AG04449 (cell line): Measurements from ENCODE around the gene DEDD.

Experiments used
- CTCF ChIA-PET: fragments of 350-600 bp; formaldehyde crosslinking; extraction: SDS; loops from one replicate; lab custom pipeline; 2021; ENCODE audit warnings: antibody characterized with exemption; lab: Yijun Ruan, JAX
- POLR2A ChIA-PET: fragments of 400-600, 350-600 bp; formaldehyde crosslinking; extraction: SDS; loops from one replicate; lab custom pipeline; 2020; ENCODE audit warnings: antibody characterized with exemption, inconsistent platforms; lab: Yijun Ruan, JAX
- DNase-seq: peaks from one replicate; pipeline ENCODE4 v3.0.0-alpha.2; 2010; ENCODE audit warnings: low read depth, low spot score
- H3K4me3 ChIP-seq: 2 replicates; pipeline ENCODE4 v1.5.1; 2011; ENCODE audit warnings: low read depth, mild to moderate bottlenecking, control low read depth, low read length
- CTCF ChIP-seq: IDR thresholded peaks from one replicate; pipeline ENCODE4 v1.5.1; 2011; ENCODE audit warnings: mild to moderate bottlenecking, moderate library complexity, low read length, control low read depth, inconsistent platforms; ENCODE audit not compliant: insufficient read depth; ENCODE audit errors: missing control alignments

Gene DEDD

GRCh38 chr1:161162052-161162451 is 29.6 kb upstream of the DEDD start:
- ChIA-PET POLR2A (no interaction called here), CTCF (interaction anchor here (0.6 to 1.3 kb wide), 6 partner anchors 9 to 172 kb away, joined by 3 to 4 read pairs (median 3); no protein-coding TSS in a partner anchor)
- no peak overlapping the region for H3K4me3 ChIP-seq
- no peak for TF ChIP-seq CTCF
- DNase-seq: no peak

- no peak overlapping the region for H3K4me3 ChIP-seq
- TF ChIP-seq CTCF: no peak
- CTCF ChIA-PET: interaction anchor here (0.8 to 1.3 kb wide), 6 partner anchors 10 to 64 kb away, joined by 3 to 4 read pairs (median 3); partner anchors contain the start of gene KLHDC9
- no peak for DNase-seq
- POLR2A ChIA-PET: no interaction called here
Observed at GRCh38 chr1:161161652-161162051, 29.2 kb upstream of the DEDD start.

- POLR2A ChIA-PET: interaction anchor here (1.0 kb wide), 1 partner anchor 38 kb away, joined by 3 read pairs; the partner anchor contains the start of gene ADAMTS4
- no peak overlapping the region for H3K4me3 ChIP-seq
- no peak for TF ChIP-seq CTCF
- no peak for DNase-seq
- CTCF ChIA-PET: interaction anchor here (1.0 to 1.2 kb wide), 2 partner anchors 10 to 63 kb away, joined by 3 to 4 read pairs; partner anchors contain the start of gene KLHDC9
Observed at GRCh38 chr1:161160671-161161145, 28.2 kb upstream of the DEDD start.

- peak overlapping the region; percentile 90 for H3K4me3 ChIP-seq
- ChIA-PET CTCF (interaction anchor here (2.7 kb wide), 1 partner anchor 26 kb away, joined by 9 read pairs; the partner anchor contains the start of gene DEDD), POLR2A (interaction anchor here (1.0 kb wide), 1 partner anchor 39 kb away, joined by 3 read pairs; the partner anchor contains the start of gene ADAMTS4)
- TF ChIP-seq CTCF: no peak
- no peak for DNase-seq
Observed at GRCh38 chr1:161159913-161160243, 27.4 kb upstream of the DEDD start.

- no peak for DNase-seq
- ChIA-PET CTCF (interaction anchor here (2.4 to 2.7 kb wide), 2 partner anchors 21 to 26 kb away, joined by 9 to 10 read pairs; partner anchors contain the start of gene DEDD), POLR2A (interaction anchor here (1.0 kb wide), 1 partner anchor 39 kb away, joined by 3 read pairs; the partner anchor contains the start of gene ADAMTS4)
- peak within 1 kb of the TSS; percentile 90 for H3K4me3 ChIP-seq
- peak; percentile 38 for TF ChIP-seq CTCF
Observed at GRCh38 chr1:161159087-161159912, 26.8 kb upstream of the DEDD start, which contains the start of gene USP21. Gene USP21, plus strand, starts transcription at chr1:161159500. Its CDS starts 1,141 bp downstream, at chr1:161160641.
